ENCODE measurements around the gene PROSER3.

GRCh38 chr19:35777086-35777841, 19.3 kb downstream of the PROSER3 start:
- TF ChIP-seq, protein P1, sequence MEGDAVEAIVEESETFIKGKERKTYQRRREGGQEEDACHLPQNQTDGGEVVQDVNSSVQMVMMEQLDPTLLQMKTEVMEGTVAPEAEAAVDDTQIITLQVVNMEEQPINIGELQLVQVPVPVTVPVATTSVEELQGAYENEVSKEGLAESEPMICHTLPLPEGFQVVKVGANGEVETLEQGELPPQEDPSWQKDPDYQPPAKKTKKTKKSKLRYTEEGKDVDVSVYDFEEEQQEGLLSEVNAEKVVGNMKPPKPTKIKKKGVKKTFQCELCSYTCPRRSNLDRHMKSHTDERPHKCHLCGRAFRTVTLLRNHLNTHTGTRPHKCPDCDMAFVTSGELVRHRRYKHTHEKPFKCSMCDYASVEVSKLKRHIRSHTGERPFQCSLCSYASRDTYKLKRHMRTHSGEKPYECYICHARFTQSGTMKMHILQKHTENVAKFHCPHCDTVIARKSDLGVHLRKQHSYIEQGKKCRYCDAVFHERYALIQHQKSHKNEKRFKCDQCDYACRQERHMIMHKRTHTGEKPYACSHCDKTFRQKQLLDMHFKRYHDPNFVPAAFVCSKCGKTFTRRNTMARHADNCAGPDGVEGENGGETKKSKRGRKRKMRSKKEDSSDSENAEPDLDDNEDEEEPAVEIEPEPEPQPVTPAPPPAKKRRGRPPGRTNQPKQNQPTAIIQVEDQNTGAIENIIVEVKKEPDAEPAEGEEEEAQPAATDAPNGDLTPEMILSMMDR (IDR thresholded peaks at IDR 0.05): no peak
- TF ChIP-seq POLR2A (IDR thresholded peaks at IDR 0.05) (no peak), EP300 (IDR thresholded peaks at IDR 0.05) (no peak), POLR2AphosphoS5 (IDR thresholded peaks at IDR 0.05) (no peak)

Data from suprapubic skin (tissue), 4 donors.